GM23338 (cell line): ENCODE data around the gene FHIT. TPM values are rescaled to one million over a fixed set of nuclear protein-coding genes. Genes with fewer than 3 reads are reported as not detected.

Source experiments
- ATAC-seq: fragments of 200-7000 bp; cut with Tn5 transposase; 3 replicates; pipeline ENCODE4 v1.9.1; 2020
- DNase-seq: peaks from one replicate; pipeline ENCODE4 v3.0.0-alpha.2; 2015; ENCODE audit warnings: low spot score
- H2AFZ ChIP-seq: fragments of 200-600 bp; sonication (generic); 2 replicates; pipeline ENCODE4 v1.8.0; 2016; ENCODE audit warnings: antibody characterized with exemption, mild to moderate bottlenecking, moderate library complexity
- H3F3A ChIP-seq: fragments of 200-600 bp; sonication (generic); replicated peaks from 2 replicates; pipeline ENCODE4 v1.8.0; 2017; ENCODE audit warnings: antibody characterized with exemption, mixed run types, low read depth
- H3K27ac ChIP-seq: fragments of 200-600 bp; sonication (generic); 2 replicates; pipeline ENCODE4 v1.6.1; 2016; ENCODE audit warnings: low read depth
- H3K27me3 ChIP-seq: fragments of 200-600 bp; sonication (generic); 2 replicates; pipeline ENCODE4 v1.8.0; 2016; ENCODE audit warnings: mild to moderate bottlenecking, mixed run types, moderate library complexity; ENCODE audit not compliant: insufficient read depth
- H3K36me3 ChIP-seq: fragments of 200-600 bp; sonication (generic); 2 replicates; pipeline ENCODE4 v1.8.0; 2016; ENCODE audit warnings: mild to moderate bottlenecking; ENCODE audit not compliant: insufficient read depth
- H3K4me1 ChIP-seq: fragments of 200-600 bp; sonication (generic); 2 replicates; pipeline ENCODE4 v1.8.0; 2016; ENCODE audit warnings: mild to moderate bottlenecking, moderate library complexity; ENCODE audit not compliant: insufficient read depth
- H3K4me2 ChIP-seq: fragments of 200-600 bp; sonication (generic); 2 replicates; pipeline ENCODE4 v1.7.1; 2017; ENCODE audit warnings: mixed run types
- H3K4me3 ChIP-seq: fragments of 200-600 bp; sonication (generic); 2 replicates; pipeline ENCODE4 v1.6.1; 2016; ENCODE audit warnings: mixed run types
- H3K79me2 ChIP-seq: fragments of 200-600 bp; sonication (generic); replicated peaks from 2 replicates; pipeline ENCODE4 v1.8.0; 2017; ENCODE audit warnings: mild to moderate bottlenecking; ENCODE audit not compliant: insufficient read depth
- H3K9me2 ChIP-seq: fragments of 200-600 bp; sonication (generic); 2 replicates; pipeline ENCODE4 v1.8.0; 2017; ENCODE audit not compliant: insufficient read depth
- H4K20me1 ChIP-seq: fragments of 200-600 bp; sonication (generic); replicated peaks from 2 replicates; pipeline ENCODE4 v1.8.0; 2017; ENCODE audit warnings: mild to moderate bottlenecking; ENCODE audit not compliant: insufficient read depth
- H3K27ac Mint-ChIP-seq: 2 replicates; pipeline ENCODE4 v1.8.0; 2020; ENCODE audit warnings: inconsistent platforms, mild to moderate bottlenecking, moderate library complexity, mixed read lengths
- H3K27me3 Mint-ChIP-seq: 3 replicates; pipeline ENCODE4 v1.8.0; 2022; ENCODE audit warnings: low read depth, mild to moderate bottlenecking, moderate library complexity, mixed read lengths, inconsistent platforms; ENCODE audit not compliant: insufficient read depth, poor library complexity
- H3K36me3 Mint-ChIP-seq: 3 replicates; pipeline ENCODE4 v1.8.0; 2021; ENCODE audit warnings: low read depth, mild to moderate bottlenecking, inconsistent platforms, moderate library complexity, mixed read lengths
- H3K4me1 Mint-ChIP-seq: 3 replicates; pipeline ENCODE4 v1.8.0; 2020; ENCODE audit warnings: mild to moderate bottlenecking, inconsistent platforms, mixed read lengths
- H3K4me3 Mint-ChIP-seq: 3 replicates; pipeline ENCODE4 v1.8.0; 2021; ENCODE audit warnings: moderate library complexity, mild to moderate bottlenecking, inconsistent platforms, mixed read lengths
- H3K9me3 Mint-ChIP-seq: 3 replicates; pipeline ENCODE4 v1.8.0; 2020; ENCODE audit warnings: moderate library complexity, mild to moderate bottlenecking, inconsistent platforms, mixed read lengths
- CTCF ChIP-seq, 2 experiments: fragments of 200-600 bp in 1 of 2; sonication (generic) in 1 of 2; conservative IDR thresholded peaks; 2 replicates each; pipeline versions ENCODE4 v1.5.1 to v1.6.1; 2016 to 2017; ENCODE audit warnings: antibody characterized with exemption in 2 of 2, low read depth in 2 of 2, mild to moderate bottlenecking in 2 of 2, moderate library complexity in 1 of 2
- EZH2 ChIP-seq: fragments of 200-600 bp; sonication (generic); IDR thresholded peaks from one replicate; pipeline ENCODE4 v1.8.0; 2017; ENCODE audit warnings: antibody characterized with exemption, mild to moderate bottlenecking, low read depth; ENCODE audit not compliant: unreplicated experiment
- NANOG ChIP-seq: IDR thresholded peaks from 2 replicates; pipeline ENCODE4 v1.6.1; 2016; ENCODE audit warnings: antibody characterized with exemption, borderline replicate concordance
- REST ChIP-seq: IDR thresholded peaks from one replicate; pipeline ENCODE4 v1.6.1; 2018; ENCODE audit warnings: antibody characterized with exemption; ENCODE audit not compliant: unreplicated experiment
- STAT1 ChIP-seq: IDR thresholded peaks from one replicate; pipeline ENCODE4 v1.6.1; 2016; ENCODE audit warnings: antibody characterized with exemption; ENCODE audit not compliant: unreplicated experiment
- ZNF462 ChIP-seq: fragments of 250-450 bp; sonication (Bioruptor Pico); IDR thresholded peaks from 2 replicates; pipeline ENCODE4 v1.5.0; 2020; ENCODE audit warnings: mild to moderate bottlenecking, moderate library complexity
- polyA plus RNA-seq: library from polyadenylated mRNA; unstranded; fragments of >200 nt; fragmentation: Nextera tagmentation; extraction: Ambion mirVana; gene quantifications from 2 replicates; pipeline ENCODE4 v1.2.1, GENCODE V29; 2016
- total RNA-seq: library from RNA; depleted of rRNA; stranded (reverse); fragments of >200 nt; shearing (Covaris generic); gene quantifications from 2 replicates; pipeline ENCODE4 v1.2.3, GENCODE V29; 2014
- TF ChIP-seq, protein P1 (sequence below): IDR thresholded peaks from 2 replicates; pipeline ENCODE4 v1.6.1; 2016; ENCODE audit warnings: antibody characterized with exemption

The FHIT gene
- total and polyA plus RNA-seq, 2 experiments from 2014 or later: 3.0 to 8.3 TPM

DNA sequence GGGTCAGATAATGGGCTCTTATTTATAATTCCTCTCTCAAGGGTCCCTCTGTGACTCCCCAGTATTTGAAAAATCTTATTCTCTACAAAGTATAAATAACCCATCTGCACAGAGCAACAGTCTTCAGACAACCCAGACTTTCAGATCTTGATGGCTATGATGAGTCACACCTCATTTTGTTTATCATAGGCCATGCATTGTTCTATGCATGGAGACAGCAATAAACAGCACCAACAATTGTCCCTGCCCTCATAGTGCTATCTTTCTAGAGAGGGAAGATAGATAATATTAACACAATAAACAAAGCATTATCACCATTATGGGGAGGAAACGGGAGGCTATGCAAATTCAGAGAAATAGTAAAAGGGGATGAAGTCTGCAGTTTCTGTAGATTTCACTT, 13.4 kb downstream of the FHIT start (continued):
- no peak for TF ChIP-seq REST
- no peak for TF ChIP-seq CTCF (conservative IDR thresholded peaks at IDR 0.05; ENCODE audit: low read depth in 2 of 2)
- no peak for TF ChIP-seq ZNF462 (CRISPR knock-in tag)

DNA sequence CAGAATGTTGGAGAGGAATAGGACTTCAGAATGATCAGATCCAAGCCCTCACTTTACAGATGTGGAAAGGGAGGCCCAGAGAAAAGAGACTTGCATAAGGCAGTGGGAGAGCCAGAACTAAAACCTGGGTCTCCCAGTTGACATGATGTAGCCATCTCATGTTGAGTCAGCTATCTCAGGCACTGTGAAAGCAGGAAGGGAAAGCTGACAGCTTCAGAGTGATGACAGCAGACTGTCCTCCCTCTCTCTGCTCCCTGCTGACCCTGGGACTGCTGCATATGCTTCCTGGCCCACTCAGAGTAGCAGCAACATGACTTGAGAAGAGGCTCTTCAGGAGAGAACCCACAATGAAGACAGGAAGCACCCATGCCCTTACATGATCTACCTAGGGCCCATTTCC, 14.7 kb downstream of the FHIT start:
- Mint-ChIP-seq H3K36me3 (no peaks in the 10 kb centered on the region), H3K4me3 (no peak overlapping the region), H3K27me3 (peaks cover 2% of the 10 kb centered on the region), H3K9me3 (no peaks in the 10 kb centered on the region), H3K4me1 (peaks cover 30% of the 10 kb centered on the region), H3K27ac (no peak overlapping the region)
- Histone ChIP-seq H3K4me2 (no peak overlapping the region), H3K4me1 (peaks cover 19% of the 10 kb centered on the region), H4K20me1 (no peaks in the 10 kb centered on the region), H3K4me3 (no peak overlapping the region), H2AFZ (no peak overlapping the region), H3K27me3 (no peaks in the 10 kb centered on the region), H3F3A (no peaks in the 10 kb centered on the region), H3K79me2 (no peaks in the 10 kb centered on the region), H3K36me3 (no peaks in the 10 kb centered on the region), H3K27ac (no peak overlapping the region), H3K9me2 (no peaks in the 10 kb centered on the region)
- ATAC-seq: no peak
- no peak for DNase-seq
- TF ChIP-seq, protein P1, sequence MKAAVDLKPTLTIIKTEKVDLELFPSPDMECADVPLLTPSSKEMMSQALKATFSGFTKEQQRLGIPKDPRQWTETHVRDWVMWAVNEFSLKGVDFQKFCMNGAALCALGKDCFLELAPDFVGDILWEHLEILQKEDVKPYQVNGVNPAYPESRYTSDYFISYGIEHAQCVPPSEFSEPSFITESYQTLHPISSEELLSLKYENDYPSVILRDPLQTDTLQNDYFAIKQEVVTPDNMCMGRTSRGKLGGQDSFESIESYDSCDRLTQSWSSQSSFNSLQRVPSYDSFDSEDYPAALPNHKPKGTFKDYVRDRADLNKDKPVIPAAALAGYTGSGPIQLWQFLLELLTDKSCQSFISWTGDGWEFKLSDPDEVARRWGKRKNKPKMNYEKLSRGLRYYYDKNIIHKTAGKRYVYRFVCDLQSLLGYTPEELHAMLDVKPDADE: no peak
- TF ChIP-seq EZH2 (no peak), STAT1 (no peak), NANOG (no peak)
